Mesodermal cell (in vitro differentiated cells): ENCODE measurements around the gene ATG2A.
A peak's percentile ranks its signal among the peaks of the same experiment; 100 is the strongest.
"Not testable (repeated sequence)": the region's sequence is repeated elsewhere in the genome, so short reads cannot be mapped to it uniquely, and the experiment has no call there.

Source experiments
- H3K27ac ChIP-seq: 2 replicates; pipeline ENCODE4 v1.7.0; 2013; ENCODE audit warnings: mild to moderate bottlenecking, low read depth, low read length, moderate library complexity; ENCODE audit not compliant: severe bottlenecking
- H3K36me3 ChIP-seq: 2 replicates; pipeline ENCODE4 v1.7.1; 2013; ENCODE audit warnings: mild to moderate bottlenecking, low read length, moderate library complexity; ENCODE audit not compliant: control insufficient read depth, insufficient read depth
- H3K4me1 ChIP-seq: one replicate; pipeline ENCODE4 v1.7.1; 2013; ENCODE audit warnings: mild to moderate bottlenecking, low read length; ENCODE audit not compliant: insufficient read depth, control insufficient read depth, poor library complexity, severe bottlenecking
- H3K4me3 ChIP-seq: 2 replicates; pipeline ENCODE4 v1.7.0; 2013; ENCODE audit warnings: low read length, control low read depth, mild to moderate bottlenecking; ENCODE audit not compliant: insufficient read depth, poor library complexity, severe bottlenecking; ENCODE audit errors: extremely low read depth
- H3K9me3 ChIP-seq: 2 replicates; pipeline ENCODE4 v1.7.1; 2013; ENCODE audit warnings: mild to moderate bottlenecking, low read length, moderate library complexity; ENCODE audit not compliant: control insufficient read depth
- WGBS, 2 experiments: methylation state at CpG; one replicate each; pipeline ENCODE4 v1.1.5; 2013; ENCODE audit warnings: missing lambda C conversion rate in 2 of 2; ENCODE audit not compliant: insufficient coverage in 2 of 2; 5-methylcytosine and 5-hydroxymethylcytosine counted together

ATG2A gene

DNA sequence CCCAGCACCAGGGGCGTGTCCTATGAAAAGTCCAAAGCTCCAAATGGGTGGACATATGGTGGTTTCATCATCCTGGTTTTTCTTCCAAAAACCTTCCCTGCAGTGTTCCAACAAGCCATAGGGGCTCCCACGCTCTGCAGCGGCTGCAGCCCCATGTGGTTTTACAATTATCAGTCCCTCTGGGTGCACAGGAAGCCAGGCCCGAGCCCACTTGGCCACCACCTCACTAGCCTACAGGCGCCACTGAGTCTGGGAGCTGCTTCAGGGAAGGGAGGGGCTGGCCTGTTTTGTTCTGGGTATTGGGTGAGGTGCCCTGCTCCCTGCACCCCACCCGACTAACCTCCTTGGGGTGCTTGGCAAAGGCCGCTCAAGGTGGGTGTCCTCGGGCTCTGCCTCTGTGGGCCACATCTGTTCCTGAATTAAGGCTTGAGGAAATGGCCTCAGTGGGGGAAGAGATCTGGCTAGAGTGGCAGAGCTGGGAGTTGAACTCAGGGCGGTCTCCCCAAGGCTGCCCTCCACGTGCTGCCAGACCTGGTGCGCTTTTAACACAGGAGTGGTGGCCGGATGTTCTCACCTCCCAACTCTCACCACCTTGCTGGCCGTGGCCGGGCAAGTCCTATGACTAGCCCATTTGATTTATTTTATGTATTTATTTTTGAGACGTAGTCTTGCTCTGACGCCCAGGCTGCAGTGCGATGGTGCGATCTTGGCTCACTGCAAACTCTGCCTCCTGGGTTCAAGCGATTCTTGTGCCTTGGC, 67.2 kb downstream of the ATG2A start:
- no peak overlapping the region for H3K27ac ChIP-seq
- H3K4me3 ChIP-seq = no peak overlapping the region
- H3K36me3 ChIP-seq = peaks cover 25% of the 10 kb centered on the region
- 94 to 100% methylated on average over 13 to 17 of the region's 19 CpGs for WGBS, 2 experiments
- peaks cover 24% of the 10 kb centered on the region for H3K4me1 ChIP-seq
- H3K9me3 ChIP-seq = no peaks in the 10 kb centered on the region

DNA sequence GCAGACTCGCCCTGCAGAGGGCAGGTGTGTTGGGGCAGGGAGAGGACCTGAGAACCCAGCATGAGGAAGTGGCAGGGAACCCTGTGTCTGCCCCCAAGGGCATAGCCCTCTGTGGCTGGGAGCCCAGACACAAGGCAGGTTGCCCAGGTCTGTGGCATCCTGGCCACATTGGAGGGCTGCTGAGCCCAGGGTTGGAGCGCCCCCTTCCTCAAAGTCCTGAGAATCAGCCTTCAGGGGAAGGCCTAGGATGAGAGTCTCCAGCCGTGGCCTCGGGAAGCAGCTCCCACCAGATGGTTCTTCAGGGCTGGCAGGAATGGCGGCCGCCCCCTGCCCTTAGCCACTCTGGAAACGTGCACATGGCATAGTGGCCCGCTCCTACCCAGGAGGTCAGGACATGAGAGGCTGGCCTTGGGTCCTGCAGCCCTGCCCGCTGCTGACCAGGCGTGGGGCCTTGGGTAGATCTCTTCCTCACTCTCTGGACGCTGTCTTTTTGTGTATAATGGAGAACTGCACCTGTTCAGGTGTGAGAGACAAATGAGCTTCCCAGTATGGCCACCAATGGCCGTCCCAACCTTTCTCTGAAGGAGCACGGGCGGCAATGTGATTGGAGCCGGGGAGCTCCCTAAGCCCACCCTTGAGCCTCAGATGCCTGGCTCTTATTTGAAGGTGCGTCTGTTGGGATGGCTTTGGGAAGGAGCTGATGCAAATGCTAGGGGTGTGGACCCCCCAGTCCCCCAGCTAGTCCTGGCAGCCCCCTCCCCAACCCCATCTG, 68.0 kb downstream of the ATG2A start:
- H3K36me3 ChIP-seq = peaks cover 17% of the 10 kb centered on the region
- no peak overlapping the region for H3K27ac ChIP-seq
- no peaks in the 10 kb centered on the region for H3K9me3 ChIP-seq
- 84 to 90% methylated on average over 13 to 14 of the region's 16 CpGs for WGBS, 2 experiments
- H3K4me1 ChIP-seq = peaks cover 17% of the 10 kb centered on the region
- no peak overlapping the region for H3K4me3 ChIP-seq

DNA sequence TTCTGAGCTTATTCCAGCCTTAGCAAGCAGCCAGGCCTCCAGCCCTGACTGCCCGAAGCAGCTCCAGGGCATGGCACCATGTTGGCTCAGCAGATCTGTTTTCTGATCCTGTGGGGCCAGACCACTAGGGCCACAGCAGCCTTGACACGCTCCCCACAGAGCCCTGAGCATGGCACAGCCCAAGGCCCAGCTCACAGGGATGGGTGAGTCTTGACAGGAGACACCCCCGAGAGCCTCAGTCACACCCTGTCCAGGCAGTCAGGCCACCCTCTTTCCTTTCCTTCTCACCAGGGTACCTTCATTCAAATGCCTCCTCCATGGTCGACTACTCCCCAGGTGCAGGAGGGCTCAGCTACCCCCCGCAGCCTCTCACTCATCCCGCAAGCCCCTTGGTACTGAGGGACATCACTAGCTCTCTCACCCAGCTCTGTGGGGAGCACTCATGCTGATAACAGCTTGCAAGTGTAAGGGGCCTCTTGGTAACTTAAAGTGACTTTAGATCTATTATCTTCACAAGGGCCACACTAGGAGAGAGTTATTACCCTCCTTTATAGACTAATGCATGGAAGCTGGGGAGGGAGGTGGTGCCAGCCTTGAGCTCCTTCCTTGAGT, 68.7 kb downstream of the ATG2A start:
- Histone ChIP-seq H3K9me3 (no peaks in the 10 kb centered on the region), H3K36me3 (peaks cover 10% of the 10 kb centered on the region), H3K4me3 (no peak overlapping the region), H3K27ac (no peak overlapping the region), H3K4me1 (peaks cover 13% of the 10 kb centered on the region)
- 78 to 86% methylated on average over 4 to 6 of the region's 6 CpGs for WGBS, 2 experiments

DNA sequence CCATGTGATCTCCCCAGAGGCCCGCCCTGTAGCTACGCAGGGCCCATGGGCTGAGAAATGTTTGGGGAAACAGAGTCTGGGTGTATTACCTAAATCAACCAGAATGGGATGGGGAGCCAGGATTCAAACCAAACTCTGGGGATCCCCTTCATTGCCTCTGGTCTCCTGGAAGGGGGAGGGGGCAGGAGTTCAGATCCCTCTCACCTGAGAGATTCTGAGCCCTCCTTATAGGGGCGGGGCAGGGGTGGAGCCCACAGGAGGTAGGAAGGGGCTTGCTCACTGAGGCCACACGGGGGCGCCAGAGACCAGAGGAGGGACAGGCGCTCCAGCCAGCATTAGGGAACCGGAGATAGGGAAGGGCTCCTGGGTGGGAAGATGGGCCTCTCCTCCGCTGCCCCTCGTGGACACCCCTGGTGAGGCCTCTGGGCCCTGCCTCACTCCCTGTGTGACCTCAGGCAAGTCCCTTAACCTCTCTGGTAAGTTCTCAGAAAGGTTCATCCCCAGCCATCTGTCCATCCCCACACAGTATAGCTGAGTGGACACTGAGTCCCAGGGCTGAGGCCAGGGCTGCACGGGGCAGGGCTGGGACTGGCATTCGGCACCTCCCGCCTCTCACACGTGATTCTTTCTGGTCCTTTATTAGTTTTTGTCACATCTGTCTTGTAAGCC, 69.9 kb downstream of the ATG2A start:
- Histone ChIP-seq H3K27ac (no peak overlapping the region), H3K4me3 (no peak overlapping the region), H3K36me3 (no peaks in the 10 kb centered on the region), H3K9me3 (no peaks in the 10 kb centered on the region), H3K4me1 (peaks cover 16% of the 10 kb centered on the region)
- 35 to 45% methylated on average over 4 to 13 of the region's 13 CpGs for WGBS, 2 experiments

DNA sequence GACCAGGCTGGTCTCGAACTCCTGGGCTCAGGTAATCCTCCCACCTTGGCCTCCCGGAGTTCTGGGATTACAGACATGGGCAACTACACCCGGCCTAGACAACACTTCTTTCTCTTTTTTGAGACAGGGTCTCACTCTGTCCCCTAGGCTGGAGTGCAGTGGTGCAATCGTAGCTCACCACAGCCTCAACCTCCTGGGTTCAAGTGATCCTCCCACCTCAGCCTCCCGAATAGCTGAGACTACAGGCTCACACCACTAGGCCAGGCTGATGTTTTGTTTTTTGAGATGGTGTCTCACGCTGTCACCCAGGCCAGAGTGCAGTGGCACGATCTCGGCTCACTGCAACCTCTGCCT, 71.3 kb downstream of the ATG2A start:
- not testable (repeated sequence) for H3K27ac ChIP-seq, H3K36me3 ChIP-seq, H3K4me3 ChIP-seq, H3K9me3 ChIP-seq
- 90 to 97% methylated on average over 7 to 8 of the region's 8 CpGs for WGBS, 2 experiments
- H3K4me1 ChIP-seq = peaks cover 18% of the 10 kb centered on the region

DNA sequence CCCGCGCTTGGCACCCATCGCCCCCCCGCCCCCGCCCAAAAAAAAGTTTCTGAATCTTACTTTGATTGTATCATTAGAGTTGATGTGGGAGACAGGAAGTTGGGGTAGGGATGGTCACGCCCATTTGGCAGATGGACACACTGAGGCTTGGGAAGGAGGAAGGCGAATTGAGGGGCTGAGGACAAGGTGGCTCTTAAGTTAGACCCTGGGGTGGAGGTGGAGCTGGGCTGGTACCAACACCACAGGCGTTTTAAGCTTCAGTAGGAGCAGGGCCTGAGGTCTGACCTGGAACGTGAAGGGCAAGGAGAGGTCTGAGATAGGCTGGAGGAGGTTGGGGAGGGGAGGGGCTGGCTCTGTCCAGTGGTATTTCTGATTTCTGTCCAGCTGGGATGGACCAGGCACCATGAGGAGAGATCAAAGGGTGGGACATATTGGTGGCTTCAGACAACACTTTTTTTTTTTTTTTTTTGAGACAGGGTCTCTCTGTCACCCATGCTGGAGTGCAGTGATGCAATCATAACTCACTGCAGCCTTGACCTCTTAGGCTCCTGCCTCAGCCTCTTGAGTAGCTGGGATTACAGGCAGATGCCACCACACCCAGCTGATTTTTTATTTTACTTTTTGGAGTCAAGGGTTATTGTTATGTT, 71.8 kb downstream of the ATG2A start:
- Histone ChIP-seq H3K9me3 (no peaks in the 10 kb centered on the region), H3K4me1 (peaks cover 18% of the 10 kb centered on the region), H3K4me3 (peak overlapping the region; percentile 53), H3K27ac (no peak overlapping the region), H3K36me3 (no peaks in the 10 kb centered on the region)
- 70 to 71% methylated on average over 3 to 4 of the region's 9 CpGs for WGBS, 2 experiments
